Epidermal melanocyte (primary cell): ENCODE measurements around the gene TBC1D1.

Experiments
- DNase-seq: peaks from one replicate; pipeline ENCODE4 v3.0.0; 2011; ENCODE audit warnings: low spot score; ENCODE audit not compliant: insufficient read length

Gene TBC1D1

GRCh38 chr4:38046727-38047489, 156.0 kb downstream of the TBC1D1 start:
- no peak for DNase-seq

- no peak for DNase-seq
Observed at GRCh38 chr4:38049545-38050170, 158.8 kb downstream of the TBC1D1 start.

GRCh38 chr4:38050560-38051350, 159.9 kb downstream of the TBC1D1 start:
- no peak for DNase-seq

GRCh38 chr4:38055566-38055965, 164.7 kb downstream of the TBC1D1 start:
- DNase-seq = no peak

GRCh38 chr4:38056011-38056685, 165.3 kb downstream of the TBC1D1 start:
- no peak for DNase-seq

GRCh38 chr4:38058151-38058550, 167.3 kb downstream of the TBC1D1 start:
- DNase-seq = no peak

GRCh38 chr4:38060829-38061431, 170.0 kb downstream of the TBC1D1 start:
- no peak for DNase-seq

GRCh38 chr4:38062088-38062775, 171.3 kb downstream of the TBC1D1 start:
- DNase-seq = no peak

- no peak for DNase-seq
Observed at GRCh38 chr4:38062776-38063097, 171.9 kb downstream of the TBC1D1 start.

GRCh38 chr4:38065176-38065575, 174.3 kb downstream of the TBC1D1 start:
- DNase-seq = no peak

- no peak for DNase-seq
Observed at GRCh38 chr4:38065900-38066299, 175.0 kb downstream of the TBC1D1 start.

- DNase-seq = no peak
Observed at GRCh38 chr4:38067499-38067898, 176.6 kb downstream of the TBC1D1 start.

- no peak for DNase-seq
Observed at GRCh38 chr4:38068107-38068506, 177.2 kb downstream of the TBC1D1 start.

GRCh38 chr4:38069271-38069760, 178.4 kb downstream of the TBC1D1 start:
- no peak for DNase-seq

- no peak for DNase-seq
Observed at GRCh38 chr4:38071801-38072431, 181.0 kb downstream of the TBC1D1 start.

GRCh38 chr4:38072578-38072977, 181.7 kb downstream of the TBC1D1 start:
- no peak for DNase-seq

- DNase-seq = no peak
Observed at GRCh38 chr4:38073596-38074234, 182.8 kb downstream of the TBC1D1 start.

GRCh38 chr4:38075370-38076152, 184.7 kb downstream of the TBC1D1 start:
- DNase-seq = no peak

- no peak for DNase-seq
Observed at GRCh38 chr4:38076153-38076669, 185.3 kb downstream of the TBC1D1 start.
